Activated naive CD4-positive, alpha-beta T cell treated with anti-CD3 and anti-CD28 coated beads, Interleukin-2, amount 10 ng/mL, durations not matched to agents 7 days and 5 days (primary cell): ENCODE measurements around the gene PIGT.

ENCODE experiments used
- CTCF ChIA-PET: fragments of 350-600 bp; sonication (Branson Sonifier 250); formaldehyde crosslinking; loops from one replicate; lab custom pipeline; 2021; ENCODE audit warnings: antibody characterized with exemption; lab: Charles Lee
- DNase-seq: peaks from one replicate; pipeline ENCODE4 v3.0.0-alpha.2; 2020
- H3K27ac Mint-ChIP-seq: one replicate; pipeline ENCODE4 v1.8.0; 2021; ENCODE audit warnings: mild to moderate bottlenecking, moderate library complexity, mixed read lengths
- H3K27me3 Mint-ChIP-seq: one replicate; pipeline ENCODE4 v1.8.0; 2021; ENCODE audit warnings: mild to moderate bottlenecking, mixed read lengths
- H3K36me3 Mint-ChIP-seq: one replicate; pipeline ENCODE4 v1.8.0; 2021; ENCODE audit warnings: mixed read lengths
- H3K4me1 Mint-ChIP-seq: one replicate; pipeline ENCODE4 v1.8.0; 2021; ENCODE audit warnings: mixed read lengths
- H3K4me3 Mint-ChIP-seq: one replicate; pipeline ENCODE4 v1.8.0; 2021; ENCODE audit warnings: mild to moderate bottlenecking, moderate library complexity, mixed read lengths
- H3K9me3 Mint-ChIP-seq: one replicate; pipeline ENCODE4 v1.8.0; 2021; ENCODE audit warnings: mixed read lengths

PIGT gene

GRCh38 chr20:45426320-45427016, 10.5 kb downstream of the PIGT start:
- Mint-ChIP-seq H3K27ac (no peak overlapping the region), H3K36me3 (peaks cover 37% of the 10 kb centered on the region), H3K27me3 (no peaks in the 10 kb centered on the region), H3K4me1 (peaks cover 2% of the 10 kb centered on the region), H3K4me3 (no peak overlapping the region), H3K9me3 (no peaks in the 10 kb centered on the region)
- no peak for DNase-seq
- CTCF ChIA-PET: no interaction called here

- CTCF ChIA-PET: interaction anchor here (1.0 to 13.6 kb wide), 3 partner anchors 10 to 59 kb away, joined by 3 to 382 read pairs (median 9); partner anchors contain the start of gene SYS1
- Mint-ChIP-seq H3K27ac (no peak overlapping the region), H3K36me3 (peaks cover 35% of the 10 kb centered on the region), H3K4me3 (no peak overlapping the region), H3K27me3 (no peaks in the 10 kb centered on the region), H3K9me3 (no peaks in the 10 kb centered on the region), H3K4me1 (peaks cover 13% of the 10 kb centered on the region)
- DNase-seq: no peak
These were observed 11.6 kb downstream of the PIGT start for GRCh38 chr20:45427236-45428149.

GRCh38 chr20:45429618-45430017, 13.7 kb downstream of the PIGT start:
- peaks cover 30% of the 10 kb centered on the region for H3K36me3 Mint-ChIP-seq
- CTCF ChIA-PET: interaction anchor here (0.8 to 13.6 kb wide), 6 partner anchors 7 to 110 kb away, joined by 3 to 382 read pairs (median 6); partner anchors contain the start of gene SYS1

GRCh38 chr20:45432294-45432693, 16.4 kb downstream of the PIGT start:
- Mint-ChIP-seq H3K27ac (no peak overlapping the region), H3K27me3 (peaks cover 7% of the 10 kb centered on the region), H3K36me3 (peaks cover 13% of the 10 kb centered on the region), H3K4me3 (no peak overlapping the region), H3K9me3 (no peaks in the 10 kb centered on the region), H3K4me1 (peaks cover 35% of the 10 kb centered on the region)
- CTCF ChIA-PET: interaction anchor here (1.1 to 13.6 kb wide), 2 partner anchors 15 to 64 kb away, joined by 3 to 382 read pairs; partner anchors contain the start of gene SYS1
- DNase-seq: peak; percentile 27

More at GRCh38 chr20:45429618-45430017, 13.7 kb downstream of the PIGT start:
- Mint-ChIP-seq H3K4me1 (peaks cover 23% of the 10 kb centered on the region), H3K27ac (no peak overlapping the region), H3K27me3 (no peaks in the 10 kb centered on the region), H3K9me3 (no peaks in the 10 kb centered on the region), H3K4me3 (no peak overlapping the region)
- DNase-seq: no peak

GRCh38 chr20:45433316-45433715, 17.4 kb downstream of the PIGT start:
- H3K4me3 Mint-ChIP-seq: no peak overlapping the region
- peaks cover 10% of the 10 kb centered on the region for H3K36me3 Mint-ChIP-seq
- peaks cover 7% of the 10 kb centered on the region for H3K27me3 Mint-ChIP-seq
- CTCF ChIA-PET: interaction anchor here (1.1 to 13.6 kb wide), 4 partner anchors 16 to 139 kb away, joined by 3 to 382 read pairs (median 36); partner anchors contain the start of gene SYS1
- no peaks in the 10 kb centered on the region for H3K9me3 Mint-ChIP-seq
- no peak for DNase-seq
- H3K4me1 Mint-ChIP-seq: peaks cover 35% of the 10 kb centered on the region
- no peak overlapping the region for H3K27ac Mint-ChIP-seq

GRCh38 chr20:45433976-45434375, 18.0 kb downstream of the PIGT start:
- Mint-ChIP-seq H3K4me1 (peaks cover 35% of the 10 kb centered on the region), H3K9me3 (no peaks in the 10 kb centered on the region), H3K4me3 (no peak overlapping the region), H3K27ac (no peak overlapping the region), H3K27me3 (peaks cover 7% of the 10 kb centered on the region), H3K36me3 (peaks cover 10% of the 10 kb centered on the region)
- DNase-seq: no peak
- CTCF ChIA-PET: interaction anchor here (1.0 to 13.6 kb wide), 4 partner anchors 18 to 140 kb away, joined by 3 to 382 read pairs (median 36); partner anchors contain the start of gene SYS1

- Mint-ChIP-seq H3K4me3 (peak overlapping the region; percentile 73), H3K9me3 (no peaks in the 10 kb centered on the region), H3K27me3 (peaks cover 7% of the 10 kb centered on the region), H3K4me1 (peaks cover 28% of the 10 kb centered on the region), H3K27ac (no peak overlapping the region), H3K36me3 (peaks cover 8% of the 10 kb centered on the region)
- CTCF ChIA-PET: interaction anchor here (0.5 to 13.6 kb wide), 28 partner anchors 9 to 362 kb away, joined by 3 to 382 read pairs (median 6); partner anchors contain the start of genes PIGT, SDC4 and SYS1
- peak; percentile 90 for DNase-seq
These were observed 21.0 kb downstream of the PIGT start for GRCh38 chr20:45436732-45437485.

GRCh38 chr20:45440424-45440823, 24.5 kb downstream of the PIGT start:
- no peak overlapping the region for H3K4me3 Mint-ChIP-seq
- no peaks in the 10 kb centered on the region for H3K36me3 Mint-ChIP-seq
- no peak overlapping the region for H3K27ac Mint-ChIP-seq
- H3K4me1 Mint-ChIP-seq: peaks cover 33% of the 10 kb centered on the region
- CTCF ChIA-PET: interaction anchor here (1.4 to 13.6 kb wide), 4 partner anchors 12 to 122 kb away, joined by 4 to 382 read pairs (median 36); partner anchors contain the start of gene SYS1
- H3K9me3 Mint-ChIP-seq: no peaks in the 10 kb centered on the region
- no peak for DNase-seq
- H3K27me3 Mint-ChIP-seq: peaks cover 30% of the 10 kb centered on the region

GRCh38 chr20:45440891-45441685, 25.1 kb downstream of the PIGT start:
- H3K27me3 Mint-ChIP-seq: peaks cover 36% of the 10 kb centered on the region
- H3K9me3 Mint-ChIP-seq: no peaks in the 10 kb centered on the region
- no peak overlapping the region for H3K4me3 Mint-ChIP-seq
- peaks cover 38% of the 10 kb centered on the region for H3K4me1 Mint-ChIP-seq
- CTCF ChIA-PET: interaction anchor here (7.4 kb wide), 1 partner anchor 11 kb away, joined by 68 read pairs; no protein-coding TSS in a partner anchor
- DNase-seq: no peak
- H3K36me3 Mint-ChIP-seq: no peaks in the 10 kb centered on the region
- no peak overlapping the region for H3K27ac Mint-ChIP-seq

- H3K36me3 Mint-ChIP-seq: no peaks in the 10 kb centered on the region
- CTCF ChIA-PET: no interaction called here
- H3K27me3 Mint-ChIP-seq: peaks cover 39% of the 10 kb centered on the region
These were observed 25.8 kb downstream of the PIGT start for GRCh38 chr20:45441746-45442145.

GRCh38 chr20:45444050-45444449, 28.1 kb downstream of the PIGT start:
- Mint-ChIP-seq H3K27me3 (peaks cover 46% of the 10 kb centered on the region), H3K9me3 (no peaks in the 10 kb centered on the region), H3K4me1 (peaks cover 30% of the 10 kb centered on the region), H3K27ac (no peak overlapping the region), H3K4me3 (no peak overlapping the region), H3K36me3 (no peaks in the 10 kb centered on the region)
- CTCF ChIA-PET: interaction anchor here (1.1 to 3.0 kb wide), 4 partner anchors 15 to 327 kb away, joined by 3 to 11 read pairs (median 6); partner anchors contain the start of gene SYS1
- peak; percentile 70 for DNase-seq

More at GRCh38 chr20:45441746-45442145, 25.8 kb downstream of the PIGT start:
- DNase-seq: no peak
- H3K27ac Mint-ChIP-seq: no peak overlapping the region
- H3K4me3 Mint-ChIP-seq: no peak overlapping the region
- no peaks in the 10 kb centered on the region for H3K9me3 Mint-ChIP-seq
- H3K4me1 Mint-ChIP-seq: peaks cover 35% of the 10 kb centered on the region

GRCh38 chr20:45445805-45446562, 30.0 kb downstream of the PIGT start:
- peaks cover 30% of the 10 kb centered on the region for H3K4me1 Mint-ChIP-seq
- no peaks in the 10 kb centered on the region for H3K9me3 Mint-ChIP-seq
- DNase-seq: peak; percentile 57
- no peak overlapping the region for H3K4me3 Mint-ChIP-seq
- CTCF ChIA-PET: interaction anchor here (0.9 to 4.3 kb wide), 11 partner anchors 9 to 325 kb away, joined by 3 to 12 read pairs (median 5); partner anchors contain the start of gene SYS1
- H3K27ac Mint-ChIP-seq: no peak overlapping the region
- no peaks in the 10 kb centered on the region for H3K36me3 Mint-ChIP-seq
- H3K27me3 Mint-ChIP-seq: peaks cover 46% of the 10 kb centered on the region
